ENCODE data around the gene CREG1. TPM values are rescaled to one million over a fixed set of nuclear protein-coding genes. Genes with fewer than 3 reads are reported as not detected.

Gene CREG1
- total and polyA plus RNA-seq, 2 of the 8 experiments (the other 6 are each of a cell fraction or from before 2014, with no cell fraction given) = 29.8 to 30.1 TPM

DNA sequence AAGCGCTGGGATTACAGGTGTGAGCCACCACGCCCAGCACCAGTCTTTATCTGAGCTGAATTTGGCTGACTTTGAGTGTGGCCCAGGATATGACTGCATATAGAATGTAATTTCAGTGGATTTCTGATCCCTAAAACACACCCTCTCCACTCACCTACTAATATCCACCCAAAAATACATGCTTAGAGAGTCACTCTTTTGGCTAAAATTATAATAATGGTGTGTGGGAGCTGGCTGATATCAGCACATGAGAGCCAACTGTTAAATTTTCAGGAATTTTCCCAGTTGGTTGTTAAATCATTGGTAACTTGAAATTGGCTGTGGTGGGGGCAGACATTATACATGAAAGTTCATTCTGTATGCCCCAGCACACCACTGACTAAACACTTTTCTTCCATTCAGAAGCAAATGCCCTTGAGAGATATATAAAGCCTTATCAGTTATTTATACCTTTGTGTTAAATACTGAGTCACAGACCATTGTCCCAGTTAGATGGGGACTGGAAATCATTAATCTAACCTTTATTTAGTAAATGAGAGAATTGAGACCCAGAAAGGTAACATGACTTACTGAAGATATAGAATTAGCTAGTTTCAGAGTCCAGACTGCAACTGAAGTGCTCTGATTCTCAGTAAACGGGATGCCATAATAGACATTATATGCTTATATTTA, 25.4 kb downstream of the CREG1 start:
- no peak overlapping the region for H3K27ac ChIP-seq (ENCODE audit: low read depth, low read length)
- H3K79me1 ChIP-seq (ENCODE audit: low read depth, low read length) = no peaks in the 10 kb centered on the region
- no peak overlapping the region for H3K9ac ChIP-seq (replicated peaks in 1 of 4; ENCODE audit: extremely low read depth in 1 of 4, low read depth in 3 of 4, low read length in 3 of 4)
- no peak overlapping the region for H3K56ac ChIP-seq (replicated peaks; ENCODE audit: insufficient read length, low read depth, low read length)
- H3K4ac ChIP-seq (replicated peaks; ENCODE audit: insufficient read length, low read depth, low read length) = no peak overlapping the region
- H4K5ac ChIP-seq (ENCODE audit: insufficient read length, low read depth, low read length) = no peak overlapping the region
- no peak overlapping the region for H2AK5ac ChIP-seq (ENCODE audit: low read depth, low read length)
- H4K8ac ChIP-seq (ENCODE audit: extremely low read depth, insufficient read depth, low read length) = no peak overlapping the region
- H3K18ac ChIP-seq (ENCODE audit: extremely low read depth, low read length) = no peak overlapping the region
- no peak overlapping the region for H3K14ac ChIP-seq (ENCODE audit: insufficient read length)
- H2BK120ac ChIP-seq (replicated peaks; ENCODE audit: low read depth, low read length) = no peak overlapping the region
- no peak overlapping the region for H2BK15ac ChIP-seq (ENCODE audit: low read length)
- 0 out of 7 replicates have a peak, but pooled peaks cover 0 to 3% (median 0%) of the 10 kb centered on the region in 4 experiments for H3K27me3 ChIP-seq (replicated peaks in 1 of 4; ENCODE audit: control insufficient read depth in 3 of 4, extremely low read depth in 1 of 4, insufficient read depth in 3 of 4, low read length in 3 of 4)
- POLR2A ChIA-PET (ENCODE audit: partially characterized antibody) = no interaction called here
- no peaks in the 10 kb centered on the region for H4K20me1 ChIP-seq (replicated peaks in 1 of 2; ENCODE audit: control insufficient read depth in 1 of 2, insufficient read depth in 2 of 2, low read length in 2 of 2)
- H3K4me3 ChIP-seq (ENCODE audit: extremely low read depth in 1 of 4, insufficient read depth in 2 of 4, low read depth in 3 of 4, low read length in 4 of 4) = no peak overlapping the region
- no peak overlapping the region for H2BK5ac ChIP-seq (ENCODE audit: low read depth, low read length)
- H3K79me2 ChIP-seq (ENCODE audit: control insufficient read depth in 1 of 2, insufficient read depth in 2 of 2, low read length in 2 of 2) = no peaks in the 10 kb centered on the region
- no peaks in the 10 kb centered on the region for H3K9me3 ChIP-seq (ENCODE audit: insufficient read depth in 2 of 2, low read depth in 1 of 2, low read length in 1 of 2)
- no peak for TF ChIP-seq TEAD4 (IDR thresholded peaks at IDR 0.05; ENCODE audit: low read depth, low read length)
- TF ChIP-seq FOSL1 (IDR thresholded peaks at IDR 0.05; ENCODE audit: insufficient read depth, low read depth, low read length) = no peak
- 94% methylated on average over 3 of the region's 3 CpGs; no CpG with 5 or more reads in 1 of the 2 experiments for WGBS, 2 experiments (ENCODE audit: extremely low coverage in 1 of 2, insufficient coverage in 1 of 2, insufficient read length in 1 of 2, insufficient replicate concordance in 2 of 2, low coverage in 1 of 2, low lambda C conversion rate in 2 of 2, missing lambda C conversion rate in 1 of 2)
- DNase-seq (ENCODE audit: low read depth in 1 of 2, low spot score in 2 of 2) (no peak), FAIRE-seq (no peak)
- H2BK20ac ChIP-seq (ENCODE audit: low read length) = no peak overlapping the region
- H3K36me3 ChIP-seq (ENCODE audit: control insufficient read depth in 2 of 4, insufficient read depth in 4 of 4, low read length in 3 of 4) = no peaks in the 10 kb centered on the region
- no peak overlapping the region for H4K91ac ChIP-seq (replicated peaks; ENCODE audit: insufficient read length, low read length)
- no peak overlapping the region for H3K23ac ChIP-seq (ENCODE audit: insufficient read length)
- H2BK12ac ChIP-seq (ENCODE audit: low read depth, low read length) = no peak overlapping the region
- H3K4me2 ChIP-seq (ENCODE audit: insufficient read depth in 1 of 2, low read depth in 2 of 2, low read length in 2 of 2) = no peak overlapping the region
- no peak overlapping the region for H2AFZ ChIP-seq (ENCODE audit: low read length)
- H3K4me1 ChIP-seq (replicated peaks in 1 of 4; ENCODE audit: control insufficient read depth in 3 of 4, insufficient read depth in 4 of 4, low read length in 3 of 4) = no peaks in the 10 kb centered on the region
- H3K23me2 ChIP-seq (ENCODE audit: low read depth, low read length) = no peaks in the 10 kb centered on the region
- CTCF ChIA-PET (ENCODE audit: partially characterized antibody) = interaction anchor here (0.7 to 3.6 kb wide), 11 partner anchors 9 to 160 kb away, joined by 3 to 25 read pairs (median 5); no protein-coding TSS in a partner anchor

Measured in H1 (cell line).